ENCODE results near the gene SELENOP.
"Not testable (repeated sequence)": the region's sequence is repeated elsewhere in the genome, so short reads cannot be mapped to it uniquely, and the experiment has no call there.

The SELENOP gene

GRCh38 chr5:42826757-42827515, 15.2 kb upstream of the SELENOP start:
- DNase-seq (ENCODE audit: low read depth): no peak

GRCh38 chr5:42825422-42826148, 13.9 kb upstream of the SELENOP start:
- DNase-seq (ENCODE audit: low read depth): no peak

GRCh38 chr5:42824347-42824976, 12.8 kb upstream of the SELENOP start:
- no peak for DNase-seq (ENCODE audit: low read depth)

GRCh38 chr5:42822548-42822947, 10.9 kb upstream of the SELENOP start:
- DNase-seq (ENCODE audit: low read depth): no peak

GRCh38 chr5:42819745-42820144, 8.1 kb upstream of the SELENOP start:
- DNase-seq (ENCODE audit: low read depth): no peak

- DNase-seq (ENCODE audit: low read depth): not testable (repeated sequence)
These were observed 4.9 kb upstream of the SELENOP start for GRCh38 chr5:42816546-42816945.

GRCh38 chr5:42813533-42813932, 1.8 kb upstream of the SELENOP start:
- DNase-seq (ENCODE audit: low read depth): no peak

GRCh38 chr5:42812620-42813019, 928 bp upstream of the SELENOP start:
- no peak for DNase-seq (ENCODE audit: low read depth)

- DNase-seq (ENCODE audit: low read depth): no peak
These were observed 680 bp downstream of the SELENOP start for GRCh38 chr5:42810834-42811590.

- no peak for DNase-seq (ENCODE audit: low read depth)
These were observed 2.6 kb downstream of the SELENOP start for GRCh38 chr5:42808888-42809611.

- no peak for DNase-seq (ENCODE audit: low read depth)
These were observed 3.8 kb downstream of the SELENOP start for GRCh38 chr5:42807722-42808447.

GRCh38 chr5:42806701-42807262, 4.9 kb downstream of the SELENOP start:
- no peak for DNase-seq (ENCODE audit: low read depth)

- no peak for DNase-seq (ENCODE audit: low read depth)
These were observed 5.5 kb downstream of the SELENOP start for GRCh38 chr5:42806004-42806700.

GRCh38 chr5:42804717-42805339, 6.9 kb downstream of the SELENOP start:
- no peak for DNase-seq (ENCODE audit: low read depth)

- no peak for DNase-seq (ENCODE audit: low read depth)
These were observed 10.1 kb downstream of the SELENOP start for GRCh38 chr5:42801516-42802166.

- no peak for DNase-seq (ENCODE audit: low read depth)
These were observed 10.9 kb downstream of the SELENOP start for GRCh38 chr5:42800748-42801330.

- no peak for DNase-seq (ENCODE audit: low read depth)
These were observed 12.0 kb downstream of the SELENOP start for GRCh38 chr5:42799668-42800114.

GRCh38 chr5:42799241-42799608, 12.5 kb downstream of the SELENOP start:
- DNase-seq (ENCODE audit: low read depth): no peak
